Astrocyte of the hippocampus (primary cell): ENCODE measurements around the gene CLCN2.
A peak's percentile ranks its signal among the peaks of the same experiment; 100 is the strongest.

Source experiments
- DNase-seq: peaks from one replicate; pipeline ENCODE4 v3.0.0; 2011; ENCODE audit warnings: low read depth, low spot score

Gene CLCN2

GRCh38 chr3:184360070-184360928 is 1.1 kb downstream of the CLCN2 start:
- DNase-seq = no peak

GRCh38 chr3:184359610-184360009 is 1.8 kb downstream of the CLCN2 start:
- DNase-seq = no peak

- DNase-seq = no peak
Measured at GRCh38 chr3:184358921-184359350, 2.5 kb downstream of the CLCN2 start.

- DNase-seq = no peak
Measured at GRCh38 chr3:184358124-184358767, 3.2 kb downstream of the CLCN2 start.

GRCh38 chr3:184357248-184358123 is 3.9 kb downstream of the CLCN2 start:
- DNase-seq = no peak

- DNase-seq = no peak
Measured at GRCh38 chr3:184355261-184356040, 6.0 kb downstream of the CLCN2 start.

GRCh38 chr3:184354754-184355153 is 6.7 kb downstream of the CLCN2 start:
- no peak for DNase-seq

- peak; percentile 69 for DNase-seq
Measured at GRCh38 chr3:184354121-184354728, 7.2 kb downstream of the CLCN2 start.

- no peak for DNase-seq
Measured at GRCh38 chr3:184353546-184353941, 7.9 kb downstream of the CLCN2 start.

GRCh38 chr3:184352897-184353545 is 8.4 kb downstream of the CLCN2 start:
- DNase-seq = no peak

GRCh38 chr3:184352149-184352785 is 9.1 kb downstream of the CLCN2 start:
- no peak for DNase-seq

- no peak for DNase-seq
Measured at GRCh38 chr3:184351511-184352148, 9.8 kb downstream of the CLCN2 start.

- no peak for DNase-seq
Measured at GRCh38 chr3:184350618-184351017, 10.8 kb downstream of the CLCN2 start.

- DNase-seq = no peak
Measured at GRCh38 chr3:184349563-184350470, 11.6 kb downstream of the CLCN2 start.

- DNase-seq = no peak
Measured at GRCh38 chr3:184348057-184348382, 13.4 kb downstream of the CLCN2 start.

- DNase-seq = no peak
Measured at GRCh38 chr3:184347321-184348056, 13.9 kb downstream of the CLCN2 start.

- DNase-seq = no peak
Measured at GRCh38 chr3:184346480-184347190, 14.8 kb downstream of the CLCN2 start.
